ENCODE results near the gene FOXP1.

Gene FOXP1

DNA sequence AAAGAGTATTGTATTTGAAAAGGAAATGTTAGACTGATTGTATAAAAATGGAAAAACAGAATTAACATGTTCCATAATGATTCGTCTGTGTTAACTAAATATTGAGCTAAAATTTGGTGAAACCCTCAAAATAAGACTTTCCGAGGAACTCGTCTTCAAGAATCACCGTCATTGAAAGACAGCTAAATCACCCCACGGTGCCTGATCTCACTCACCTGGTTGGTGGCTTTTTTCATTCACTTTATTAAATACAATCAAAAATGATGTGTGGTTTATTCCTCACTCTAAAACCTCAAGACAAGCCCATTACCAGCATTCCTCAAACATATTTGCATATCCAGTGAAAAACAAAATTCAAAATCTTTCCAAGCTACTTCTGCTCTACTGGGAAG is 153.9 kb downstream of the FOXP1 start:
- peak overlapping the region in 1 of 2 donors; percentile 2 for H3K27ac ChIP-seq (ENCODE audit: low read depth in 2 of 2, low read length in 2 of 2)
- H3K9ac ChIP-seq (ENCODE audit: low read depth in 1 of 2, low read length in 2 of 2), result no peak overlapping the region
- H3K27me3 ChIP-seq (ENCODE audit: control insufficient read depth in 2 of 2, insufficient read depth in 2 of 2, low read length in 2 of 2), result no peaks in the 10 kb centered on the region
- no peaks in the 10 kb centered on the region for H3K36me3 ChIP-seq (ENCODE audit: control insufficient read depth in 2 of 2, insufficient read depth in 2 of 2, low read length in 2 of 2)
- peaks cover 13 to 19% of the 10 kb centered on the region in 2 donors for H3K4me1 ChIP-seq (ENCODE audit: control insufficient read depth in 2 of 2, insufficient read depth in 2 of 2, low read length in 2 of 2)
- no peaks in the 10 kb centered on the region for H3K9me3 ChIP-seq (ENCODE audit: control insufficient read depth in 2 of 2, low read length in 2 of 2)
- no peak overlapping the region for H3K4me3 ChIP-seq (ENCODE audit: low read length in 2 of 2)

DNA sequence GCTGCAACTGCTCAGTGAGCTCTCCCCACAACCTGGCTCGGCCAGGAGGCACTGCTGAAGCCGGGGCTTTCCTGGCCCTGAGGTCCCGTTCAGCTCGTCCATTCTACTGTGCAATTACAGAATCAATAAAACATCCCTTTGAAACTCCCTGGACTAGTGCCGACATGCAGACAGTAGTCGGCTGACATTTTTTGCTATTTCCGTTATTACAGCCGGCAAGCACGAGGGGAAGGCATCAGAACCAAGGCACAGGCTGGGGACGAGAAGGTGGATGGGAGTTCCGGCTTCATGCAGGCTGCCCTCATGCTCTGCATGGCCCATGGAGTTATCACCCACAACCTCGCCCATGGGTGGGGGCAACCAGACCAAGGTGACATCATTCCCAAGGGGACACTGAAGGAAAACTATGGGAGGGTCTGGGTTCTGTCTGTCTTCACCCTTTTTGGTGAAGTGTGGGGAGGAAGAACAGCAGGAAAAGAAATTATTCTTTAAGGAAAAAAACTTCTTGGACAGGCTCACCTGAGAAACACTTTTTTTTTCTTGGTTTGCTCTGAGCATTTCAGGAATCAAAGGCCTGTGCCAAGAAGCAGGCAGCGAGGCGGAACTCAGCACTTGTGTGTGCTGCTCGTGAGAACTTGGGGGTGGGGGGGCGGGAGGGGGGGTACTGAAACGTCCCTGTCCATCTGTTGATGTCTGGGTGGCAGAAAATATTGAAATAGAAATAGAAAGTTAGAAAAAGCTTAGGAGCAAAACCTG is 154.5 kb downstream of the FOXP1 start:
- H3K4me3 ChIP-seq (ENCODE audit: low read length in 2 of 2), result peak overlapping the region; percentile 19 to 43

DNA sequence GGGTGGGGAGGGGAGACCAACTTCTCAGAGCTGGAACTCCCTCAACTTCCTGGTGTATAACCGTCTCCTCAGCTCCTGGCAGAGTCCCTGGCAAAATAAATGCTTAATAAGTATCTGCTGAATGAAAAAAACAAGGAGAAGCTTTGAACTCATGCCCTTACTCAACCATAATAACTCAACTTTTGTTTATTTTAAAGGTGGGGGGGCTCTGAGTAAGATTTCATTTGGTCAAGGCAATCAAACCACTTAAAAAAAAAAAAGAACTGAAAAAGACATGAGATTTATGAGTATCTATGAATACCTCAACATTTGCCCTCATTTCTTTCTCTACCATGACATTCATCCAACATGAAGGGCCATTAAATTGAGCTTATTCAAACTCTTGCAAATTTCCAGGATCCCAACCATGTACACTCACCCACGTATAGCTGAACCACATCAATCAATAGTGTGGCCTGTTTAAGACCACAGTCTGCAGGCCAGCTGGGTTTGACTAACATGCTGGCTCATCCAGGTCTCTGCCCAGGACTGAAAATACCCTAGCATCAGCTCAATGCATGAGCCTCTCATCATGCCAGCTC is 157.9 kb downstream of the FOXP1 start:
- no peak overlapping the region for H3K9ac ChIP-seq (ENCODE audit: low read depth in 1 of 2, low read length in 2 of 2)
- H3K4me3 ChIP-seq (ENCODE audit: low read length in 2 of 2), result no peak overlapping the region
- H3K27me3 ChIP-seq (ENCODE audit: control insufficient read depth in 2 of 2, insufficient read depth in 2 of 2, low read length in 2 of 2), result no peaks in the 10 kb centered on the region
- H3K36me3 ChIP-seq (ENCODE audit: control insufficient read depth in 2 of 2, insufficient read depth in 2 of 2, low read length in 2 of 2), result no peaks in the 10 kb centered on the region
- no peaks in the 10 kb centered on the region for H3K9me3 ChIP-seq (ENCODE audit: control insufficient read depth in 2 of 2, low read length in 2 of 2)
- no peak overlapping the region for H3K27ac ChIP-seq (ENCODE audit: low read depth in 2 of 2, low read length in 2 of 2)
- peaks cover 17% of the 10 kb centered on the region in 2 donors for H3K4me1 ChIP-seq (ENCODE audit: control insufficient read depth in 2 of 2, insufficient read depth in 2 of 2, low read length in 2 of 2)

More for the DNA sequence above, 154.5 kb downstream of the FOXP1 start:
- Histone ChIP-seq H3K4me1 (ENCODE audit: control insufficient read depth in 2 of 2, insufficient read depth in 2 of 2, low read length in 2 of 2) (peaks cover 13 to 17% of the 10 kb centered on the region in 2 donors), H3K27me3 (ENCODE audit: control insufficient read depth in 2 of 2, insufficient read depth in 2 of 2, low read length in 2 of 2) (no peaks in the 10 kb centered on the region), H3K27ac (ENCODE audit: low read depth in 2 of 2, low read length in 2 of 2) (peak overlapping the region; percentile 49 to 62), H3K9ac (ENCODE audit: low read depth in 1 of 2, low read length in 2 of 2) (peak overlapping the region; percentile 9 to 41), H3K9me3 (ENCODE audit: control insufficient read depth in 2 of 2, low read length in 2 of 2) (no peaks in the 10 kb centered on the region), H3K36me3 (ENCODE audit: control insufficient read depth in 2 of 2, insufficient read depth in 2 of 2, low read length in 2 of 2) (no peaks in the 10 kb centered on the region)

DNA sequence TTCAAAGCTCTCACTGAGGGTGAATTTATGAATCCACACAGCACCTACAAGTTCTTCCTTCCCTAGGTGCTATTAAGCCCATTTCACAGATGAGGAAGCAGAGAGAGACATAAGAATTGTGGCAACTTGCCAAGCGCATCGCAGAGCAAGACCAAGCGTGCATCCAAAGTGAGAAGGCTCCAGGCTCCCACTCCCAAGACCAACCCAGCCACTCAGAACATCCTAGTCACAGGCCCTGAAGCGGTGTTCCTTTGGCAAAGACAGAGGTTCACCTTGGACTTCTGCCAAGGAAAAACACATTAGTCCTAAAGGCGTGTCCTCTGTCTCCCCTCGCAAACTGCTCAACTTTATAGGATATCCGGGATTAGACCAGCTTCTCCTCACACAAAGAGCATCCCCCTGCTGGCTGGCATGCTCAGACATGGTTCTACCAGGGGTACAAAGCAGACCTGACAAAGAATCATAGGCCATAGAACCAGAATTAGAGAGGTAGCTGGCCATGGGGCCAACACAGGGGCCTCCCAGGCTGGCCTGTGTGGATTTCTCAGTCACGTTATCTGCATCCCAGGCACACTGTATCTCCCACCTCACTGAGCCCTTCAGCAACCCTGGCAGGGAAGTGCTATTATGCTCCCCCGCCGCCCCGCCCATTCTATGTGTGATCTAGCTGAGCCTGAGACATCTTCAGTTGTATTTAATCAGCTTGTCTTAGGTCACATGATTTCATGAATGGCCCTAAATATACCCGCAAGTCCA is 160.2 kb downstream of the FOXP1 start:
- Histone ChIP-seq H3K9me3 (ENCODE audit: control insufficient read depth in 2 of 2, low read length in 2 of 2) (no peaks in the 10 kb centered on the region), H3K27ac (ENCODE audit: low read depth in 2 of 2, low read length in 2 of 2) (no peak overlapping the region), H3K9ac (ENCODE audit: low read depth in 1 of 2, low read length in 2 of 2) (no peak overlapping the region), H3K27me3 (ENCODE audit: control insufficient read depth in 2 of 2, insufficient read depth in 2 of 2, low read length in 2 of 2) (no peaks in the 10 kb centered on the region), H3K4me1 (ENCODE audit: control insufficient read depth in 2 of 2, insufficient read depth in 2 of 2, low read length in 2 of 2) (peaks cover 8 to 9% of the 10 kb centered on the region in 2 donors), H3K4me3 (ENCODE audit: low read length in 2 of 2) (no peak overlapping the region), H3K36me3 (ENCODE audit: control insufficient read depth in 2 of 2, insufficient read depth in 2 of 2, low read length in 2 of 2) (no peaks in the 10 kb centered on the region)

- Histone ChIP-seq H3K27ac (ENCODE audit: low read depth in 2 of 2, low read length in 2 of 2) (peak overlapping the region; percentile 47 to 54), H3K4me3 (ENCODE audit: low read length in 2 of 2) (no peak overlapping the region), H3K9me3 (ENCODE audit: control insufficient read depth in 2 of 2, low read length in 2 of 2) (no peaks in the 10 kb centered on the region), H3K36me3 (ENCODE audit: control insufficient read depth in 2 of 2, insufficient read depth in 2 of 2, low read length in 2 of 2) (no peaks in the 10 kb centered on the region), H3K27me3 (ENCODE audit: control insufficient read depth in 2 of 2, insufficient read depth in 2 of 2, low read length in 2 of 2) (no peaks in the 10 kb centered on the region), H3K9ac (ENCODE audit: low read depth in 1 of 2, low read length in 2 of 2) (no peak overlapping the region), H3K4me1 (ENCODE audit: control insufficient read depth in 2 of 2, insufficient read depth in 2 of 2, low read length in 2 of 2) (peaks cover 4 to 5% of the 10 kb centered on the region in 2 donors)
Observed at GRCh38 chr3:71421820-71422566, 161.5 kb downstream of the FOXP1 start.

- no peak overlapping the region for H3K9ac ChIP-seq (ENCODE audit: low read depth in 1 of 2, low read length in 2 of 2)
- H3K27me3 ChIP-seq (ENCODE audit: control insufficient read depth in 2 of 2, insufficient read depth in 2 of 2, low read length in 2 of 2), result no peaks in the 10 kb centered on the region
- peak overlapping the region; percentile 47 to 54 for H3K27ac ChIP-seq (ENCODE audit: low read depth in 2 of 2, low read length in 2 of 2)
- H3K9me3 ChIP-seq (ENCODE audit: control insufficient read depth in 2 of 2, low read length in 2 of 2), result no peaks in the 10 kb centered on the region
- peaks cover 4 to 5% of the 10 kb centered on the region in 2 donors for H3K4me1 ChIP-seq (ENCODE audit: control insufficient read depth in 2 of 2, insufficient read depth in 2 of 2, low read length in 2 of 2)
- no peaks in the 10 kb centered on the region for H3K36me3 ChIP-seq (ENCODE audit: control insufficient read depth in 2 of 2, insufficient read depth in 2 of 2, low read length in 2 of 2)
- H3K4me3 ChIP-seq (ENCODE audit: low read length in 2 of 2), result no peak overlapping the region
Observed at GRCh38 chr3:71421475-71421819, 162.1 kb downstream of the FOXP1 start.

DNA sequence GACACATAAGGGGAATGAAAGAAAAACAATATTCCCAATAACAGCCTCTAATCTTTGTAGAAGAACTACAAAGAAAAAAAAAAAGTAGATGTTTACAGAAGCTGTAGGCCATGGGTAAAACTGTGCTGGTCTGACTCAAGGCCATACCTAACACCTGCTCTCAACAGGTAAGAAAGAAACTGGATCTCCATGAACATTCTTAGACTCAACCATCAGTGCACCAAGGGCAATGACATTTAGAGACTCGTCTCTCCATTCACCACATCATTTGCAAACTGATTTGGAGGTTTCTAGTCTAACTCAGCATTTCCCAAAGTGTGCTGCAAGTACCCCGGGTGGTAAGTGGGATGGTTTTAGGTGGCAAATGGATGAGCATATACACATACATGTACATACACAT is 164.2 kb downstream of the FOXP1 start:
- Histone ChIP-seq H3K4me3 (ENCODE audit: low read length in 2 of 2) (no peak overlapping the region), H3K4me1 (ENCODE audit: control insufficient read depth in 2 of 2, insufficient read depth in 2 of 2, low read length in 2 of 2) (peaks cover 5 to 6% of the 10 kb centered on the region in 2 donors)

GRCh38 chr3:71417791-71418190 is 165.7 kb downstream of the FOXP1 start:
- H3K4me3 ChIP-seq (ENCODE audit: low read length in 2 of 2), result no peak overlapping the region
- peaks cover 2 to 5% of the 10 kb centered on the region in 2 donors for H3K4me1 ChIP-seq (ENCODE audit: control insufficient read depth in 2 of 2, insufficient read depth in 2 of 2, low read length in 2 of 2)
- H3K27ac ChIP-seq (ENCODE audit: low read depth in 2 of 2, low read length in 2 of 2), result no peak overlapping the region
- H3K36me3 ChIP-seq (ENCODE audit: control insufficient read depth in 2 of 2, insufficient read depth in 2 of 2, low read length in 2 of 2), result no peaks in the 10 kb centered on the region
- H3K27me3 ChIP-seq (ENCODE audit: control insufficient read depth in 2 of 2, insufficient read depth in 2 of 2, low read length in 2 of 2), result no peaks in the 10 kb centered on the region
- H3K9me3 ChIP-seq (ENCODE audit: control insufficient read depth in 2 of 2, low read length in 2 of 2), result no peaks in the 10 kb centered on the region
- H3K9ac ChIP-seq (ENCODE audit: low read depth in 1 of 2, low read length in 2 of 2), result no peak overlapping the region

More for the DNA sequence above, 164.2 kb downstream of the FOXP1 start:
- Histone ChIP-seq H3K9ac (ENCODE audit: low read depth in 1 of 2, low read length in 2 of 2) (no peak overlapping the region), H3K27ac (ENCODE audit: low read depth in 2 of 2, low read length in 2 of 2) (no peak overlapping the region), H3K27me3 (ENCODE audit: control insufficient read depth in 2 of 2, insufficient read depth in 2 of 2, low read length in 2 of 2) (no peaks in the 10 kb centered on the region), H3K9me3 (ENCODE audit: control insufficient read depth in 2 of 2, low read length in 2 of 2) (no peaks in the 10 kb centered on the region), H3K36me3 (ENCODE audit: control insufficient read depth in 2 of 2, insufficient read depth in 2 of 2, low read length in 2 of 2) (no peaks in the 10 kb centered on the region)

DNA sequence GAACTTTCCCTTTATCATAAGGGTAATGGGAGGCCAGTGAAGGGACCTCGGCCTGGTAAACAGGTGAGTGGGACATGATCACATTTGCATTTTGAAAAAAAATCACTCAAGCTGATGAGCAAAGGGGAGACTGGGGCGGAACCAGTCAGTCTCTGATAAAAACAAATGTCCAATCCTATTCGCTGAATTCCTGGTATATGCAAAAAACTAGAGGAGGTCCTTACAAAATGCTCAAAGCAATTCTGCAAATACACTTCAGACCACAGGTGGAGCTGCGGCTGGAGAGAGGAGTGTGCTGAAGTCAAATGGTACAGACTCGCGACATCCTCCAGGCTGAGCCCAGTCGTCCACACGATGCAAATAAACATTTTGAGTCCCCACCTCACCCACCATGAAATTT is 166.7 kb downstream of the FOXP1 start:
- Histone ChIP-seq H3K27ac (ENCODE audit: low read depth in 2 of 2, low read length in 2 of 2) (no peak overlapping the region), H3K4me1 (ENCODE audit: control insufficient read depth in 2 of 2, insufficient read depth in 2 of 2, low read length in 2 of 2) (peaks cover 0 to 2% of the 10 kb centered on the region in 2 donors), H3K36me3 (ENCODE audit: control insufficient read depth in 2 of 2, insufficient read depth in 2 of 2, low read length in 2 of 2) (no peaks in the 10 kb centered on the region)

More for the DNA sequence above, 166.7 kb downstream of the FOXP1 start:
- Histone ChIP-seq H3K9ac (ENCODE audit: low read depth in 1 of 2, low read length in 2 of 2) (no peak overlapping the region), H3K27me3 (ENCODE audit: control insufficient read depth in 2 of 2, insufficient read depth in 2 of 2, low read length in 2 of 2) (no peaks in the 10 kb centered on the region), H3K4me3 (ENCODE audit: low read length in 2 of 2) (no peak overlapping the region), H3K9me3 (ENCODE audit: control insufficient read depth in 2 of 2, low read length in 2 of 2) (no peaks in the 10 kb centered on the region)

All from mucosa of rectum (tissue), 2 donors.